HepG2 (cell line): ENCODE data around the gene LRRN4CL. TPM values are rescaled to one million over a fixed set of nuclear protein-coding genes. Genes with fewer than 3 reads are reported as not detected.
A peak's percentile ranks its signal among the peaks of the same experiment; 100 is the strongest.

ENCODE experiments used
- HDAC1 ChIP-seq: sonication (generic); formaldehyde crosslinking; IDR thresholded peaks from 2 replicates; pipeline ENCODE4 v1.5.1; 2020; ENCODE audit warnings: mild to moderate bottlenecking, missing genetic modification reagents
- HOXA5 ChIP-seq: sonication (generic); formaldehyde crosslinking; IDR thresholded peaks from 2 replicates; pipeline ENCODE4 v1.4.0; 2020; ENCODE audit warnings: missing genetic modification reagents
- KDM5A ChIP-seq: fragments of 200-600 bp; sonication (generic); IDR thresholded peaks from 2 replicates; pipeline ENCODE4 v1.7.0; 2018; ENCODE audit warnings: antibody characterized with exemption, mild to moderate bottlenecking, low read length, borderline replicate concordance
- MED1 ChIP-seq: sonication (generic); formaldehyde crosslinking; IDR thresholded peaks from 2 replicates; pipeline ENCODE4 v1.4.0; 2020; ENCODE audit warnings: missing genetic modification reagents
- PTBP1 ChIP-seq: fragments of 200-400 bp; formaldehyde crosslinking; IDR thresholded peaks from 2 replicates; pipeline ENCODE4 v1.6.1; 2018; ENCODE audit warnings: low read length, low read depth; ENCODE audit not compliant: poor library complexity, severe bottlenecking
- SMAD3 ChIP-seq: sonication (generic); formaldehyde crosslinking; IDR thresholded peaks from 2 replicates; pipeline ENCODE4 v1.4.0; 2020; ENCODE audit warnings: missing genetic modification reagents
- TEAD2 ChIP-seq: sonication (generic); formaldehyde crosslinking; IDR thresholded peaks from 2 replicates; pipeline ENCODE4 v1.9.0; 2021; ENCODE audit warnings: missing genetic modification reagents
- TOE1 ChIP-seq: sonication (generic); formaldehyde crosslinking; IDR thresholded peaks from 2 replicates; pipeline ENCODE4 v1.4.0; 2020; ENCODE audit warnings: mild to moderate bottlenecking, missing genetic modification reagents
- ZNF20 ChIP-seq: sonication (generic); formaldehyde crosslinking; IDR thresholded peaks from 2 replicates; pipeline ENCODE4 v1.4.0; 2020; ENCODE audit warnings: mild to moderate bottlenecking, moderate library complexity, missing genetic modification reagents
- ZNF232 ChIP-seq: sonication (generic); formaldehyde crosslinking; IDR thresholded peaks from 2 replicates; pipeline ENCODE4 v1.4.0; 2020; ENCODE audit warnings: missing genetic modification reagents, borderline replicate concordance
- ZNF292 ChIP-seq: sonication (generic); formaldehyde crosslinking; IDR thresholded peaks from 2 replicates; pipeline ENCODE4 v1.8.1; 2022; ENCODE audit warnings: mild to moderate bottlenecking, low read depth, missing genetic modification reagents, borderline replicate concordance
- ZNF33A ChIP-seq: sonication (generic); formaldehyde crosslinking; IDR thresholded peaks from 2 replicates; pipeline ENCODE4 v1.5.1; 2020; ENCODE audit warnings: missing genetic modification reagents, mild to moderate bottlenecking, moderate library complexity, borderline replicate concordance
- polyA plus RNA-seq, 8 experiments: library from polyadenylated mRNA; depleted of rRNA in 3 of 8; stranded (reverse) in 7 of 8; unstranded in 1 of 8; fragments of >200 nt; fragmentation: Illumina TruSeq in 4 of 8; extraction: Trizol in 4 of 8; gene quantifications; 2 replicates each; pipeline versions ENCODE4 v1.2.1 to v1.2.3, GENCODE V29; 2011 to 2016; ENCODE audit warnings: low read depth in 4 of 8, missing spikeins in 1 of 8, mixed read lengths in 1 of 8; ENCODE audit not compliant: insufficient read depth in 1 of 8
- total RNA-seq, 5 experiments: library from RNA; depleted of rRNA; stranded (reverse); fragments of >200 nt; fragmentation: Illumina TruSeq; extraction: Trizol; gene quantifications; 2 replicates each; pipeline ENCODE4 v1.2.3, GENCODE V29; 2016; ENCODE audit warnings: low read depth in 1 of 5
- TF ChIP-seq, protein P1 (sequence below): fragments of 450-650 bp; IDR thresholded peaks from 2 replicates; pipeline ENCODE4 v1.6.1; 2016
- TF ChIP-seq, protein P2 (sequence below): sonication (generic); formaldehyde crosslinking; IDR thresholded peaks from 2 replicates; pipeline ENCODE4 v1.4.0; 2020; ENCODE audit warnings: missing genetic modification reagents, borderline replicate concordance
- TF ChIP-seq, protein P3 (sequence below): sonication (generic); formaldehyde crosslinking; IDR thresholded peaks from 2 replicates; pipeline ENCODE4 v1.4.0; 2020; ENCODE audit warnings: missing genetic modification reagents
- TF ChIP-seq, protein P4 (sequence below), 2 experiments: sonication (generic) in 1 of 2; formaldehyde crosslinking in 1 of 2; IDR thresholded peaks; 2 replicates each; pipeline versions ENCODE4 v1.5.1 to v1.6.1; 2011 to 2020; ENCODE audit warnings: borderline replicate concordance in 1 of 2, low read depth in 1 of 2, low read length in 1 of 2, mild to moderate bottlenecking in 1 of 2, missing genetic modification reagents in 1 of 2, moderate library complexity in 1 of 2
- TF ChIP-seq, protein P5 (sequence below): IDR thresholded peaks from 2 replicates; pipeline ENCODE4 v1.6.1; 2016; ENCODE audit warnings: mild to moderate bottlenecking, missing biosample characterization, missing genetic modification reagents

LRRN4CL gene
- total and polyA plus RNA-seq, 2 of the 13 experiments (the other 11 are each of a cell fraction or from before 2014, with no cell fraction given), result 0.11 TPM; not detected in 1

DNA sequence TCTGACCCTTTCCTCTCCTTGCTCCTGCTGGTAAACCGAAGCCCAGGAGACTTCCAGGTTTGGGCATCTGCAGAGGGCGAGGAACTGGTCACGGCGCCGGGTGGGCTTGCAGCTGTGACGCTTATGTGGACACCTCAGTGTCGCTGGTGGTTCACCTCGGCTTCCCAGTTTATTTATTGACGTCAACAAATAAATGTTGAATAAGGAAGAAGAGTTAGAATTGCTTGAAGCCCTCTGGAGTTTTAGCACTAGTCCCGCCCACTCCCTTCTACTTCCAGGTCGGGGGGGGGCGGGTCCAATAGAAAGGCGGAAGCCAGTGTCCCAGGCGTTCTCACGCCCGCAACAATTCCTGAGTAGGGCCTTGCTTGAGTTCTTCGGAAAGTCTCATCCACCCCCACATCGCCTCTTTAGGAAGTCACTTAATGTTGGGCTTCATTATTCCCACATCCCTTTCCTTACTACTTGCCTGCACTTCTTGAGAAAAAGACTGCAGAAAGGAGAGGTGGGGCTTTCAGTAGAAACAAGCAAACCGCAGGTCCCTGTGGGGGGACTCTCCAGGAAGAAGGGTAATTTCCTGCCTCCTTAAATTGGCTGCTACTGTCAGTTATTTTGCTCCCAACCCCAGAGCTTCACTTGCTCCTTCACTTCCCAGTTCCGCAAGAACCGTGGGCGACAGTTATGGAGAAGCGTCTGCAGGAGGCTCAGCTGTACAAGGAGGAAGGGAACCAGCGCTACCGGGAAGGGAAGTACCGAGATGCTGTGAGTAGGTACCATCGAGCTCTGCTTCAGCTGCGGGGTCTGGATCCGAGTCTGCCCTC lies 39.0 kb upstream of the LRRN4CL start, which contains the start of gene TTC9C (continued):
- TF ChIP-seq, protein P1, sequence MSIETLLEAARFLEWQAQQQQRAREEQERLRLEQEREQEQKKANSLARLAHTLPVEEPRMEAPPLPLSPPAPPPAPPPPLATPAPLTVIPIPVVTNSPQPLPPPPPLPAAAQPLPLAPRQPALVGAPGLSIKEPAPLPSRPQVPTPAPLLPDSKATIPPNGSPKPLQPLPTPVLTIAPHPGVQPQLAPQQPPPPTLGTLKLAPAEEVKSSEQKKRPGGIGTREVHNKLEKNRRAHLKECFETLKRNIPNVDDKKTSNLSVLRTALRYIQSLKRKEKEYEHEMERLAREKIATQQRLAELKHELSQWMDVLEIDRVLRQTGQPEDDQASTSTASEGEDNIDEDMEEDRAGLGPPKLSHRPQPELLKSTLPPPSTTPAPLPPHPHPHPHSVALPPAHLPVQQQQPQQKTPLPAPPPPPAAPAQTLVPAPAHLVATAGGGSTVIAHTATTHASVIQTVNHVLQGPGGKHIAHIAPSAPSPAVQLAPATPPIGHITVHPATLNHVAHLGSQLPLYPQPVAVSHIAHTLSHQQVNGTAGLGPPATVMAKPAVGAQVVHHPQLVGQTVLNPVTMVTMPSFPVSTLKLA, result no peak
- TF ChIP-seq SMAD3 (CRISPR knock-in tag) (no peak), ZNF232 (peak; percentile 86), HDAC1 (CRISPR knock-in tag) (peak; percentile 74), PTBP1 (no peak), ZNF33A (CRISPR knock-in tag) (peak; percentile 68; the same call in 1 of the 2 replicates), ZNF292 (CRISPR knock-in tag) (no peak), ZNF20 (CRISPR knock-in tag) (no peak), TEAD2 (CRISPR knock-in tag) (no peak), HOXA5 (CRISPR knock-in tag) (peak; percentile 59; the same call in 1 of the 2 replicates), TOE1 (no peak), MED1 (CRISPR knock-in tag) (0 out of 2 replicates have a peak, but pooled peaks have one; percentile 11), KDM5A (peak; percentile 93)
- TF ChIP-seq, protein P2, sequence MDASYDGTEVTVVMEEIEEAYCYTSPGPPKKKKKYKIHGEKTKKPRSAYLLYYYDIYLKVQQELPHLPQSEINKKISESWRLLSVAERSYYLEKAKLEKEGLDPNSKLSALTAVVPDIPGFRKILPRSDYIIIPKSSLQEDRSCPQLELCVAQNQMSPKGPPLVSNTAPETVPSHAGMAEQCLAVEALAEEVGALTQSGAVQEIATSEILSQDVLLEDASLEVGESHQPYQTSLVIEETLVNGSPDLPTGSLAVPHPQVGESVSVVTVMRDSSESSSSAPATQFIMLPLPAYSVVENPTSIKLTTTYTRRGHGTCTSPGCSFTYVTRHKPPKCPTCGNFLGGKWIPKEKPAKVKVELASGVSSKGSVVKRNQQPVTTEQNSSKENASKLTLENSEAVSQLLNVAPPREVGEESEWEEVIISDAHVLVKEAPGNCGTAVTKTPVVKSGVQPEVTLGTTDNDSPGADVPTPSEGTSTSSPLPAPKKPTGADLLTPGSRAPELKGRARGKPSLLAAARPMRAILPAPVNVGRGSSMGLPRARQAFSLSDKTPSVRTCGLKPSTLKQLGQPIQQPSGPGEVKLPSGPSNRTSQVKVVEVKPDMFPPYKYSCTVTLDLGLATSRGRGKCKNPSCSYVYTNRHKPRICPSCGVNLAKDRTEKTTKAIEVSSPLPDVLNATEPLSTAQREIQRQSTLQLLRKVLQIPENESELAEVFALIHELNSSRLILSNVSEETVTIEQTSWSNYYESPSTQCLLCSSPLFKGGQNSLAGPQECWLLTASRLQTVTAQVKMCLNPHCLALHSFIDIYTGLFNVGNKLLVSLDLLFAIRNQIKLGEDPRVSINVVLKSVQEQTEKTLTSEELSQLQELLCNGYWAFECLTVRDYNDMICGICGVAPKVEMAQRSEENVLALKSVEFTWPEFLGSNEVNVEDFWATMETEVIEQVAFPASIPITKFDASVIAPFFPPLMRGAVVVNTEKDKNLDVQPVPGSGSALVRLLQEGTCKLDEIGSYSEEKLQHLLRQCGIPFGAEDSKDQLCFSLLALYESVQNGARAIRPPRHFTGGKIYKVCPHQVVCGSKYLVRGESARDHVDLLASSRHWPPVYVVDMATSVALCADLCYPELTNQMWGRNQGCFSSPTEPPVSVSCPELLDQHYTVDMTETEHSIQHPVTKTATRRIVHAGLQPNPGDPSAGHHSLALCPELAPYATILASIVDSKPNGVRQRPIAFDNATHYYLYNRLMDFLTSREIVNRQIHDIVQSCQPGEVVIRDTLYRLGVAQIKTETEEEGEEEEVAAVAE, result peak; percentile 41; the same call in 1 of the 2 replicates
- TF ChIP-seq, protein P3, sequence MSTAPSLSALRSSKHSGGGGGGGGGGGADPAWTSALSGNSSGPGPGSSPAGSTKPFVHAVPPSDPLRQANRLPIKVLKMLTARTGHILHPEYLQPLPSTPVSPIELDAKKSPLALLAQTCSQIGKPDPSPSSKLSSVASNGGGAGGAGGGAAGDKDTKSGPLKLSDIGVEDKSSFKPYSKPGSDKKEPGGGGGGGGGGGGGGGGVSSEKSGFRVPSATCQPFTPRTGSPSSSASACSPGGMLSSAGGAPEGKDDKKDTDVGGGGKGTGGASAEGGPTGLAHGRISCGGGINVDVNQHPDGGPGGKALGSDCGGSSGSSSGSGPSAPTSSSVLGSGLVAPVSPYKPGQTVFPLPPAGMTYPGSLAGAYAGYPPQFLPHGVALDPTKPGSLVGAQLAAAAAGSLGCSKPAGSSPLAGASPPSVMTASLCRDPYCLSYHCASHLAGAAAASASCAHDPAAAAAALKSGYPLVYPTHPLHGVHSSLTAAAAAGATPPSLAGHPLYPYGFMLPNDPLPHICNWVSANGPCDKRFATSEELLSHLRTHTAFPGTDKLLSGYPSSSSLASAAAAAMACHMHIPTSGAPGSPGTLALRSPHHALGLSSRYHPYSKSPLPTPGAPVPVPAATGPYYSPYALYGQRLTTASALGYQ (CRISPR knock-in tag), result 0 out of 2 replicates have a peak, but pooled peaks have one; percentile 65
- TF ChIP-seq, protein P4, sequence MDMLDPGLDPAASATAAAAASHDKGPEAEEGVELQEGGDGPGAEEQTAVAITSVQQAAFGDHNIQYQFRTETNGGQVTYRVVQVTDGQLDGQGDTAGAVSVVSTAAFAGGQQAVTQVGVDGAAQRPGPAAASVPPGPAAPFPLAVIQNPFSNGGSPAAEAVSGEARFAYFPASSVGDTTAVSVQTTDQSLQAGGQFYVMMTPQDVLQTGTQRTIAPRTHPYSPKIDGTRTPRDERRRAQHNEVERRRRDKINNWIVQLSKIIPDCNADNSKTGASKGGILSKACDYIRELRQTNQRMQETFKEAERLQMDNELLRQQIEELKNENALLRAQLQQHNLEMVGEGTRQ (IDR thresholded peaks at IDR 0.05; ENCODE audit: low read depth, low read length), result no peak
- TF ChIP-seq, protein P4 (CRISPR knock-in tag; IDR thresholded peaks at IDR 0.05; ENCODE audit: borderline replicate concordance), result no peak
- TF ChIP-seq, protein P5, sequence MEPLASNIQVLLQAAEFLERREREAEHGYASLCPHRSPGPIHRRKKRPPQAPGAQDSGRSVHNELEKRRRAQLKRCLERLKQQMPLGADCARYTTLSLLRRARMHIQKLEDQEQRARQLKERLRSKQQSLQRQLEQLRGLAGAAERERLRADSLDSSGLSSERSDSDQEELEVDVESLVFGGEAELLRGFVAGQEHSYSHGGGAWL, result no peak; the same call in 1 of the 2 replicates
